ENCODE data around the gene GHITM. TPM values are rescaled to one million over a fixed set of nuclear protein-coding genes. Genes with fewer than 3 reads are reported as not detected.

GHITM gene
- total and polyA plus RNA-seq, 2 of the 8 experiments (the other 6 are each of a cell fraction or from before 2014, with no cell fraction given): 86.2 to 97.0 TPM

- Histone ChIP-seq H3K79me2 (ENCODE audit: control insufficient read depth in 1 of 2, insufficient read depth in 2 of 2, low read length in 2 of 2) (no peaks in the 10 kb centered on the region), H4K20me1 (replicated peaks in 1 of 2; ENCODE audit: control insufficient read depth in 1 of 2, insufficient read depth in 2 of 2, low read length in 2 of 2) (no peaks in the 10 kb centered on the region), H4K8ac (ENCODE audit: extremely low read depth, insufficient read depth, low read length) (no peak overlapping the region), H2BK12ac (ENCODE audit: low read depth, low read length) (no peak overlapping the region), H2BK20ac (ENCODE audit: low read length) (no peak overlapping the region), H4K91ac (replicated peaks; ENCODE audit: insufficient read length, low read length) (no peak overlapping the region), H3K4ac (replicated peaks; ENCODE audit: insufficient read length, low read depth, low read length) (no peak overlapping the region), H3K4me3 (ENCODE audit: extremely low read depth in 1 of 4, insufficient read depth in 2 of 4, low read depth in 3 of 4, low read length in 4 of 4) (no peak overlapping the region), H2AK5ac (ENCODE audit: low read depth, low read length) (no peak overlapping the region), H3K9ac (replicated peaks in 1 of 4; ENCODE audit: extremely low read depth in 1 of 4, low read depth in 3 of 4, low read length in 3 of 4) (no peak overlapping the region), H2BK5ac (ENCODE audit: low read depth, low read length) (no peak overlapping the region), H3K18ac (ENCODE audit: extremely low read depth, low read length) (no peak overlapping the region), H3K27ac (ENCODE audit: low read depth, low read length) (no peak overlapping the region), H3K4me1 (replicated peaks in 1 of 4; ENCODE audit: control insufficient read depth in 3 of 4, insufficient read depth in 4 of 4, low read length in 3 of 4) (peaks cover 0 to 12% (median 3%) of the 10 kb centered on the region in 4 experiments; a peak in 3 of 7 replicates), H3K36me3 (ENCODE audit: control insufficient read depth in 2 of 4, insufficient read depth in 4 of 4, low read length in 3 of 4) (peaks cover 3 to 32% (median 21%) of the 10 kb centered on the region in 4 experiments; a peak in 7 of 8 replicates), H3K23ac (ENCODE audit: insufficient read length) (no peak overlapping the region), H3K79me1 (ENCODE audit: low read depth, low read length) (no peaks in the 10 kb centered on the region), H2BK15ac (ENCODE audit: low read length) (no peak overlapping the region), H2BK120ac (replicated peaks; ENCODE audit: low read depth, low read length) (no peak overlapping the region), H2AFZ (ENCODE audit: low read length) (no peak overlapping the region), H4K5ac (ENCODE audit: insufficient read length, low read depth, low read length) (no peak overlapping the region), H3K23me2 (ENCODE audit: low read depth, low read length) (no peaks in the 10 kb centered on the region), H3K9me3 (ENCODE audit: insufficient read depth in 2 of 2, low read depth in 1 of 2, low read length in 1 of 2) (no peaks in the 10 kb centered on the region), H3K27me3 (replicated peaks in 1 of 4; ENCODE audit: control insufficient read depth in 3 of 4, extremely low read depth in 1 of 4, insufficient read depth in 3 of 4, low read length in 3 of 4) (no peaks in the 10 kb centered on the region), H3K14ac (ENCODE audit: insufficient read length) (no peak overlapping the region), H3K4me2 (ENCODE audit: insufficient read depth in 1 of 2, low read depth in 2 of 2, low read length in 2 of 2) (no peak overlapping the region), H3K56ac (replicated peaks; ENCODE audit: insufficient read length, low read depth, low read length) (no peak overlapping the region)
- DNase-seq (ENCODE audit: low read depth in 1 of 2, low spot score in 2 of 2) (no peak), FAIRE-seq (no peak)
- 91% methylated on average over 4 of the region's 4 CpGs; no CpG with 5 or more reads in 1 of the 2 experiments for WGBS, 2 experiments (ENCODE audit: extremely low coverage in 1 of 2, insufficient coverage in 1 of 2, insufficient read length in 1 of 2, insufficient replicate concordance in 2 of 2, low coverage in 1 of 2, low lambda C conversion rate in 2 of 2, missing lambda C conversion rate in 1 of 2)
- TF ChIP-seq EGR1 (IDR thresholded peaks at IDR 0.05; ENCODE audit: borderline replicate concordance, low read depth, low read length) (no peak), PHF8 (conservative IDR thresholded peaks at IDR 0.05; ENCODE audit: low read depth, low read length) (no peak), CBX5 (IDR thresholded peaks at IDR 0.05; ENCODE audit: low read depth, low read length) (no peak), SP1 (IDR thresholded peaks at IDR 0.05; ENCODE audit: low read depth, low read length) (no peak), TBP (IDR thresholded peaks at IDR 0.05; ENCODE audit: low read depth, low read length) (no peak), CHD2 (IDR thresholded peaks at IDR 0.05; ENCODE audit: low read length) (no peak)
- POLR2A ChIA-PET (ENCODE audit: partially characterized antibody): interaction anchor here (0.6 to 2.8 kb wide), 6 partner anchors 10 to 53 kb away, joined by 3 to 16 read pairs (median 4); partner anchors contain the start of gene GHITM
- CTCF ChIA-PET (ENCODE audit: partially characterized antibody): interaction anchor here (0.9 to 10.9 kb wide), 6 partner anchors 7 to 51 kb away, joined by 3 to 95 read pairs (median 10); partner anchors contain the start of gene CDHR1
These were observed 16.2 kb downstream of the GHITM start for GRCh38 chr10:84155521-84155920.

Data from H1 (cell line).